Stimulated activated CD4-positive, alpha-beta T cell treated with anti-CD3 and anti-CD28 coated beads, Interleukin-4, amount 100 ng/mL, for 4 hours (primary cell): ENCODE results near the gene HNF1A.

Experiments used
- DNase-seq, 2 experiments: peaks; one replicate each; pipeline ENCODE4 v3.0.0-alpha.2; 2020

HNF1A gene

GRCh38 chr12:120990487-120991055 lies 12.2 kb downstream of the HNF1A start:
- no peak for DNase-seq

- no peak for DNase-seq
Observed at GRCh38 chr12:120991965-120992364, 13.6 kb downstream of the HNF1A start.

- no peak for DNase-seq
Observed at GRCh38 chr12:120992989-120993388, 14.6 kb downstream of the HNF1A start.

- no peak for DNase-seq
Observed at GRCh38 chr12:120993496-120993895, 15.2 kb downstream of the HNF1A start.

- no peak for DNase-seq
Observed at GRCh38 chr12:120994059-120994458, 15.7 kb downstream of the HNF1A start.

- no peak for DNase-seq
Observed at GRCh38 chr12:120994589-120995337, 16.4 kb downstream of the HNF1A start.

GRCh38 chr12:120996133-120996746 lies 17.9 kb downstream of the HNF1A start:
- DNase-seq, result no peak

GRCh38 chr12:120997448-120997847 lies 19.1 kb downstream of the HNF1A start:
- DNase-seq, result no peak

GRCh38 chr12:120998435-120998834 lies 20.1 kb downstream of the HNF1A start:
- DNase-seq, result no peak

GRCh38 chr12:120999191-121000120 lies 21.1 kb downstream of the HNF1A start:
- no peak for DNase-seq

GRCh38 chr12:121000530-121000929 lies 22.2 kb downstream of the HNF1A start:
- DNase-seq, result no peak

- no peak for DNase-seq
Observed at GRCh38 chr12:121001060-121001459, 22.7 kb downstream of the HNF1A start.

- DNase-seq, result no peak
Observed at GRCh38 chr12:121001841-121002483, 23.6 kb downstream of the HNF1A start.

GRCh38 chr12:121003650-121004049 lies 25.3 kb downstream of the HNF1A start:
- DNase-seq, result no peak

- no peak for DNase-seq
Observed at GRCh38 chr12:121004253-121004815, 26.0 kb downstream of the HNF1A start.

- peak; percentile 19 to 46 for DNase-seq
Observed at GRCh38 chr12:121005346-121005815, 27.0 kb downstream of the HNF1A start.

- DNase-seq, result no peak
Observed at GRCh38 chr12:121008347-121009098, 30.2 kb downstream of the HNF1A start.

- DNase-seq, result no peak
Observed at GRCh38 chr12:121009741-121010140, 31.4 kb downstream of the HNF1A start.

- DNase-seq, result no peak
Observed at GRCh38 chr12:121010860-121011259, 32.5 kb downstream of the HNF1A start.

- DNase-seq, result no peak
Observed at GRCh38 chr12:121011820-121012219, 33.5 kb downstream of the HNF1A start.

- no peak for DNase-seq
Observed at GRCh38 chr12:121013715-121014114, 35.4 kb downstream of the HNF1A start.
